Body of pancreas (tissue), 4 donors: ENCODE measurements around the gene SUSD4.

Source experiments
- POLR2A ChIP-seq, 3 donors: fragments of 450-650 bp; IDR thresholded peaks; one replicate each; pipeline ENCODE4 v1.6.1; 2016; ENCODE audit warnings: antibody characterized with exemption in 3 of 3, mild to moderate bottlenecking in 2 of 3
- TF ChIP-seq, protein P1 (sequence below), 7 experiments: fragments of 450-650 bp in 4 of 7; fragments of 200-600 bp in 3 of 7; sonication (generic) in 3 of 7; IDR thresholded peaks; one replicate each; pipeline ENCODE4 v1.5.1; 2016 to 2019; ENCODE audit warnings: antibody characterized with exemption in 7 of 7

GRCh38 chr1:223228931-223229528 lies 134.9 kb downstream of the SUSD4 start:
- TF ChIP-seq POLR2A (IDR thresholded peaks at IDR 0.05): no peak
- TF ChIP-seq, protein P1, sequence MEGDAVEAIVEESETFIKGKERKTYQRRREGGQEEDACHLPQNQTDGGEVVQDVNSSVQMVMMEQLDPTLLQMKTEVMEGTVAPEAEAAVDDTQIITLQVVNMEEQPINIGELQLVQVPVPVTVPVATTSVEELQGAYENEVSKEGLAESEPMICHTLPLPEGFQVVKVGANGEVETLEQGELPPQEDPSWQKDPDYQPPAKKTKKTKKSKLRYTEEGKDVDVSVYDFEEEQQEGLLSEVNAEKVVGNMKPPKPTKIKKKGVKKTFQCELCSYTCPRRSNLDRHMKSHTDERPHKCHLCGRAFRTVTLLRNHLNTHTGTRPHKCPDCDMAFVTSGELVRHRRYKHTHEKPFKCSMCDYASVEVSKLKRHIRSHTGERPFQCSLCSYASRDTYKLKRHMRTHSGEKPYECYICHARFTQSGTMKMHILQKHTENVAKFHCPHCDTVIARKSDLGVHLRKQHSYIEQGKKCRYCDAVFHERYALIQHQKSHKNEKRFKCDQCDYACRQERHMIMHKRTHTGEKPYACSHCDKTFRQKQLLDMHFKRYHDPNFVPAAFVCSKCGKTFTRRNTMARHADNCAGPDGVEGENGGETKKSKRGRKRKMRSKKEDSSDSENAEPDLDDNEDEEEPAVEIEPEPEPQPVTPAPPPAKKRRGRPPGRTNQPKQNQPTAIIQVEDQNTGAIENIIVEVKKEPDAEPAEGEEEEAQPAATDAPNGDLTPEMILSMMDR (IDR thresholded peaks at IDR 0.05): no peak
